Vagina (tissue), 2 donors: ENCODE data around the gene TRIM69.

Experiments used
- CTCF ChIP-seq, 3 experiments: fragments of 450-650 bp in 2 of 3; fragments of 200-600 bp in 1 of 3; sonication (generic) in 1 of 3; IDR thresholded peaks; one replicate each; pipeline ENCODE4 v1.5.1; 2017 to 2019; ENCODE audit warnings: antibody characterized with exemption in 3 of 3, mild to moderate bottlenecking in 2 of 3, moderate library complexity in 2 of 3
- POLR2A ChIP-seq, 2 donors: fragments of 450-650 bp; IDR thresholded peaks; one replicate each; pipeline ENCODE4 v1.6.1; 2017; ENCODE audit warnings: antibody characterized with exemption in 2 of 2, mild to moderate bottlenecking in 2 of 2, moderate library complexity in 2 of 2
- POLR2AphosphoS5 ChIP-seq, 2 donors: sonication (generic); formaldehyde crosslinking; IDR thresholded peaks; one replicate each; pipeline ENCODE4 v1.9.0; 2017; ENCODE audit warnings: antibody characterized with exemption in 2 of 2, mild to moderate bottlenecking in 2 of 2, low read depth in 1 of 2; ENCODE audit not compliant: insufficient read depth in 1 of 2

DNA sequence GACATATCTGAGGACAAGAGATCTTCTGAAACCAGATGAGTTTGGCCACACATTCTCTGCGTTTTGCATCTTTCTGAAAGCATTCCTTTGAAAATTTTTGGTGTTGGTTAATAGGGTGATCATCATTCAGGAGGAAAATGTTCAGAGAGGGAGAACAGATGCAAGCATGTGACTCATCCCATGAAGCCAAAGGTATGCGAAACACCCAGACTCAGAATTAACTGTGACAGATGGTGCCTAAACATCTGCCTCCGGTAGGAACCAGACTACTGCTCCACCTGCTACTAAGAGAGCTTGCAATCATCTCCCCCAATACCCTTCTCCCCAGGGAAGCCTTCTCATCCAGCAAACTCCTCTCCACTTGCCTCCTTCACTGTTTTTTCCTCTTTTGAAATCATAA lies 46.2 kb downstream of the TRIM69 start:
- TF ChIP-seq POLR2A (IDR thresholded peaks at IDR 0.05), result no peak
- no peak for TF ChIP-seq CTCF (IDR thresholded peaks at IDR 0.05)
- no peak for TF ChIP-seq POLR2AphosphoS5 (IDR thresholded peaks at IDR 0.05; ENCODE audit: insufficient read depth in 1 of 2, low read depth in 1 of 2)
